Measurements from ENCODE around the gene CCL22. TPM values are rescaled to one million over a fixed set of nuclear protein-coding genes. Genes with fewer than 3 reads are reported as not detected.
"Not testable (repeated sequence)": the region's sequence is repeated elsewhere in the genome, so short reads cannot be mapped to it uniquely, and the experiment has no call there.

Gene CCL22
- total and polyA plus RNA-seq, 2 experiments from 2014 or later = 0.19 TPM; not detected in 1

GRCh38 chr16:57343221-57343620 lies 15.4 kb upstream of the CCL22 start:
- no peaks in the 10 kb centered on the region for H3K9me2 ChIP-seq (ENCODE audit: insufficient read depth)
- no peaks in the 10 kb centered on the region for H3K4me1 Mint-ChIP-seq
- H3K27me3 ChIP-seq (ENCODE audit: insufficient read depth) = no peaks in the 10 kb centered on the region
- H3K27me3 Mint-ChIP-seq (ENCODE audit: insufficient read depth, low read depth, poor library complexity) = peaks cover 8% of the 10 kb centered on the region
- H3K27ac Mint-ChIP-seq = no peak overlapping the region
- no peaks in the 10 kb centered on the region for H3K36me3 ChIP-seq (ENCODE audit: insufficient read depth)
- H3K4me3 ChIP-seq = no peak overlapping the region
- no peaks in the 10 kb centered on the region for H3K4me1 ChIP-seq (ENCODE audit: insufficient read depth)
- TF ChIP-seq ZNF462 (CRISPR knock-in tag; IDR thresholded peaks at IDR 0.05) (no peak), STAT1 (IDR thresholded peaks at IDR 0.05; ENCODE audit: unreplicated experiment) (no peak), REST (IDR thresholded peaks at IDR 0.05; ENCODE audit: unreplicated experiment) (no peak), POLR2AphosphoS5 (IDR thresholded peaks at IDR 0.05; ENCODE audit: low read depth) (no peak), ZNF331 (CRISPR knock-in tag; IDR thresholded peaks at IDR 0.05; ENCODE audit: low read depth) (no peak), ETS1 (IDR thresholded peaks at IDR 0.05) (no peak)
- no peak overlapping the region for H3K27ac ChIP-seq (ENCODE audit: low read depth)
- ATAC-seq (no peak), DNase-seq (ENCODE audit: low spot score) (no peak)
- no peaks in the 10 kb centered on the region for H3F3A ChIP-seq (replicated peaks; ENCODE audit: low read depth)
- H4K20me1 ChIP-seq (replicated peaks; ENCODE audit: insufficient read depth) = no peaks in the 10 kb centered on the region
- H3K4me3 Mint-ChIP-seq = no peak overlapping the region
- H3K79me2 ChIP-seq (replicated peaks; ENCODE audit: insufficient read depth) = no peaks in the 10 kb centered on the region
- no peaks in the 10 kb centered on the region for H3K36me3 Mint-ChIP-seq (ENCODE audit: low read depth)
- H3K4me2 ChIP-seq = no peak overlapping the region
- no peaks in the 10 kb centered on the region for H3K9me3 Mint-ChIP-seq
- H2AFZ ChIP-seq = peak overlapping the region; percentile 63; the same call in 1 of the 2 replicates

GRCh38 chr16:57344094-57344493 lies 14.5 kb upstream of the CCL22 start:
- not testable (repeated sequence) for H3K4me2 ChIP-seq; DNase-seq (ENCODE audit: low spot score)

More at GRCh38 chr16:57344094-57344493, 14.5 kb upstream of the CCL22 start:
- H3F3A ChIP-seq (replicated peaks; ENCODE audit: low read depth); H3K27ac ChIP-seq (ENCODE audit: low read depth); H3K4me1 Mint-ChIP-seq; H3K4me3 Mint-ChIP-seq; H4K20me1 ChIP-seq (replicated peaks; ENCODE audit: insufficient read depth); H2AFZ ChIP-seq; H3K27ac Mint-ChIP-seq; H3K9me2 ChIP-seq (ENCODE audit: insufficient read depth); H3K36me3 Mint-ChIP-seq (ENCODE audit: low read depth); H3K27me3 ChIP-seq (ENCODE audit: insufficient read depth); H3K4me3 ChIP-seq; H3K4me1 ChIP-seq (ENCODE audit: insufficient read depth); H3K79me2 ChIP-seq (replicated peaks; ENCODE audit: insufficient read depth); ATAC-seq; H3K36me3 ChIP-seq (ENCODE audit: insufficient read depth); H3K27me3 Mint-ChIP-seq (ENCODE audit: insufficient read depth, low read depth, poor library complexity); H3K9me3 Mint-ChIP-seq: not testable (repeated sequence)

Data from GM23338 (cell line).